ENCODE measurements around the gene JARID2.

The JARID2 gene

DNA sequence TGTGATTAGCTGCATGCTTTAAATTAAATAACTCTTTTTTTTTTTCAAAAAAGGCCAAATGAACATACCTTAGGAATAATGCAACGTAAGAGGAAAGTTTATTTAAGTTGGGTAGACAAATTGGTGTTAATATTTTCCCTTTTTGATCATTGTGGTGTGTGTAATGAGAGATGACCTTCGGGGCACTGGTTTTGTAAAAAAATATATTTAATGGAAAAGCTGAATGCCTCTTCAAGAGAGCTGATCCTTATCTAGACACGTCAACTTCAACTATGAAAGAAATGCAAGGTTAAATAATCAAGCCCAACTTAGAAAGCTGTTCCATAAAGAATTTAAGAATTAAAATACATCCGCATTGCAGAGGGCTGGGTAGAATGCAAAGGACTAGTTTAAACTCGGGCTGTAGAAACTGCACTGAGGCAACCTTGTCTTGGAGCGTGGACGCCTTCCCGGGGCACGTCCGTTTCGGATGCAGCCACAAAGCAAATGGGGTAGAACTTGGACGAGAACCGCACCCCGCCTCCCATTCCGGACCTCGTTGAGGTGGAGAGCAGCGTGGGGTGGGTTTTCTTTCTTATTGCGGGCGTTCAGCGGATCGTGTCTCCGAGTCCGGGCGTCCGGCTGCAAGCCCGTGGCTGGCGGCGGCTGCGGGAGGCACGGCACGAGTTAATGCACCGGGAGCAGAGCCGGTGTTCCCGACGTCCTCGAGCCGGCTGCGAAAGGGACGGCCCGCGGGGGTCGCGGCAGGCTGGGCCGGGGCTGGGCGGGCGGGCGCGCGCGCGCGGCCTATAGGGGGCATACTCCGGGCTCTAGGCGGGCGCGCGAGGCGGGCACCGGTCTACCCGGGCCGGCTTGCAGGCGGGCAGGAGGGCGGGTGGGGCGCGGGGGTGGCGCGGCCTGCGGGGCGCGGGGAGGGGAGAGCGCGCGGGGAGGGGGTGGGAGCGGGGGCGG lies 1.9 kb downstream of the JARID2 start:
- DNase-seq: no peak

DNA sequence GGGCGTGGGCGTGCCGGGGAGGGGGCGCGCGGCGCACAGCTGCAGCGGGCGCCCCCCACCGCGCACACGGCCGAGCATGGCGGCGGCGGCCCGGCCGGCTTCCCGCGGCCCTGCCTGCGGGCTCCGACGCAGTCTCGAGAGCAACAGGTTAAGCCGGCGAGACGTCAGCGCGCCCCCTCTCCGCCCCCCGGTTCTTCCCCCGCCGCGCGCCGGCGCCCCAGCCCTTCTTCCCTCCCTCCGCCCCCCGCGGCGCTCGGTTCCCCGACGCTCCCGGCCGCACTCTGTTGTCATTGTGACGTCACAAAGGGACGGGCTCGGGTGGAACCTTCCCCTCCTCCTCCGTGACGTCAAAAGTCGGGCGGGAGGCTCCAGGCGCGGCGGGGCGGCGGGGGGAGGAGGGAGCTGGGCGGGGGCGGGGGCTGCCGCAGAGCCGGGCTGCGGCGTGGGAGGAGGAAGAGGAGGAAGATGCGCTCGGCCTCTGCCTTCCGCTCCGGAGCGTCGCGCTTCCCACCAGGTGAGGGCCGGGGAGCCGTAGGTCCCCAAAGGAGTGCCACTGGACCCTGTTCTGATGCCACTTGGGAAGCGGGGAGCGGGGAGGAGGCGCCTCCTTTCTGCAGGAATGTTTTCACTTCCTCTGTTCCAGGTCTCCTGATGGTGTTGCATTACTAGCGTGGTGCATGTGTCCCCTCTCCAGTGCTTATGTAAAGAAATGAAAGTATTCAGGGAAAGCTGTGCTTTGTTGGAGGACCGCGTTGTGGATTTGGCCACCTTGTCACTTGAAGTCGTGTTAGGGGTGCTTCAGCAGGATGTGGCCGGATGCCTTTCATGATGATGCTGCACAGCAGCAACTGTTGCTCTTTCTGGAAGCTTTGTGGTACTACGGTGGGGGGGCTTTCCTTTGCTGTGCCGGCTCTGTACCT lies 2.8 kb downstream of the JARID2 start:
- peak; percentile 98 for DNase-seq

DNA sequence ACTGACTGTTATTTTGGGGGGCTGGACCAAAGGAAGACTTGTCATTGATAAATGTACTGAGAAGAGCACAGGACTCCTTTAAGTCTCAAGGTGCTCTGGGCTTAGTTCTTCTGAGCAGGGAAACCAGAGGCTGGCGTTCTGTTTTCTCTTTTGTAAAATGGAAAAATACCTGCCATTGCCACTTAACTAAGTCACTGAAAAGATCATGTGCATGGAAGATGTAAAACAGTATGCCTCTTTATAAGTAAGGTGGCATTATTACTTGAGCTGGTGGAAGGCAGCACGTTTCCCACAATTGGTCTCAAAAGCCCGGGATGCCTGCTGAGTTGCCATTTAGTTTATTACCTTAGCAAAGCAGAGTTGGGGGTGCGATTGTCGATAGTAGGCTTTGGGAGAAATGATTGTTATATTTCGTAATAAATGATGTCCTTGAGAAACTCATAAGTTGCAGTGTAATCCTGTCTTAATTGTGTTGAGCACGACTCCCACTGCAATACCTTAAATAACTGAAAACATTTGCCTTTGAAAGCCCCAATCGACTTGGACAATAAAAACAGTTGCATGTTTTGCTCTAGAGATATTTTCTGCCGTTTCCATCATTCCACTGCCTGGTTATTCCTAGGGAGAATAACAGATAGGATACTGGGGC lies 3.6 kb downstream of the JARID2 start:
- DNase-seq: no peak

DNA sequence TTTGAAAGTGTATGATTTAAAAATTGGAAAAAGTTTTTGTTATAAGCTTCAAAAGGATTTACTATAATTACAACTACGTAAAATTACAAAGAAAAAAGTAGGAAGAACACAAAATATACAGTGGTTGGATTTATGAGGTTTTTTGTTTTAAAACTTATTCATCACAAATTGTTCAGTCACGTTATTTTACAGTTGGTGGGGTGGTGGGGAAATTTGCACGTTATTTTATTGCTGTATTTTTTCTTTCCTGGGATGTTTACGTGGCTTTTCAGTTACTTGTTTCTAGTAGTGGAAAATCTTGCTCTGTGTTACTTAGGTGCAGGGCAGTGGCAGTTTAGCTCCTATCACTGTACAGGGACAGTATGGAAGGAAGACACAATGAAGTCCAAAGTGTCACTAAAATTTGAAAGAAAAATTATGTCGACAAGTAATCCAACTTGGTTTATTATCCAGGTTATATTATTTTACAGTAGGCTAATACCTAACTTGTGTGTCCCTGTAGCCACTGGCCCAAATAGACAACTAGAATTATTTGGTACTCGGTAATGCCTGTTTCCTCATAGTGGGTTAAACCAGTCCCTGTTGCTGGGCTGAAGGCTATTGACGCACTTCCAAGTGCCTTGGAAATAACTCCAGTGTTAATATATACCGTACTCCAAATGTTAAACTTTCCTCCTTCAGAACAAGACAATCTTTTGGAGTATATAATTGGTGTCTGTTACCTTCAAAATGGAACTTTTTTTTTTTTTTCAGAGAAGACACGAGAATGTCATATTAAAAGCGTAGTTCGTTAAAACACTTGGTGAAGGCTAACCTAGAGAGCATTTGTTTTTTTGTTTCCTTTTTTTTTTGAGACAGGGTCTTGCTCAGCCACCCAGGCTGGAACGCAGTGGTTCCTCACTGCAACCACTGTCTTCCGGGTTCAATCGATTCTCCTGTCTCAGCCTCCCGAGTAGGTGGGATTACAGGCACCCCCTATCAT lies 4.6 kb downstream of the JARID2 start:
- DNase-seq: no peak

DNA sequence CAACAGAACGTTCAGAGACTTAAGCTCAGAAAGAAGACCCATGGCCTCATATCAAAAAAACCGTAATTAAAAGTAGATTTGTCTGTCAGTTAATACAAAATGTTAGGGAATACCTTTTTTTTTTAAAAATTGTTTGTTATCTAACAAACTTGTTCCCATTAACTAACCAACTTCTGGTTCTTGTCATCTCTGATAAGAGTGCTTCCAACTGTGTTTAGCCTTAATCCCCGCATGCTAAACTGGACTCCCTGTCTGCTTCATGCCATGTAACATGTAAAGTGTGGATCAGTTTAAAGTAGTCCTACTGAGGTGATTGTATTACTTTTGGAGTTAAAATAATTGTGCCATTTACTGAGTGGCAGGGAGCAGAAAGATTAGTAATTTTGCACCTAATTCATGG lies 6.3 kb downstream of the JARID2 start:
- DNase-seq: no peak

DNA sequence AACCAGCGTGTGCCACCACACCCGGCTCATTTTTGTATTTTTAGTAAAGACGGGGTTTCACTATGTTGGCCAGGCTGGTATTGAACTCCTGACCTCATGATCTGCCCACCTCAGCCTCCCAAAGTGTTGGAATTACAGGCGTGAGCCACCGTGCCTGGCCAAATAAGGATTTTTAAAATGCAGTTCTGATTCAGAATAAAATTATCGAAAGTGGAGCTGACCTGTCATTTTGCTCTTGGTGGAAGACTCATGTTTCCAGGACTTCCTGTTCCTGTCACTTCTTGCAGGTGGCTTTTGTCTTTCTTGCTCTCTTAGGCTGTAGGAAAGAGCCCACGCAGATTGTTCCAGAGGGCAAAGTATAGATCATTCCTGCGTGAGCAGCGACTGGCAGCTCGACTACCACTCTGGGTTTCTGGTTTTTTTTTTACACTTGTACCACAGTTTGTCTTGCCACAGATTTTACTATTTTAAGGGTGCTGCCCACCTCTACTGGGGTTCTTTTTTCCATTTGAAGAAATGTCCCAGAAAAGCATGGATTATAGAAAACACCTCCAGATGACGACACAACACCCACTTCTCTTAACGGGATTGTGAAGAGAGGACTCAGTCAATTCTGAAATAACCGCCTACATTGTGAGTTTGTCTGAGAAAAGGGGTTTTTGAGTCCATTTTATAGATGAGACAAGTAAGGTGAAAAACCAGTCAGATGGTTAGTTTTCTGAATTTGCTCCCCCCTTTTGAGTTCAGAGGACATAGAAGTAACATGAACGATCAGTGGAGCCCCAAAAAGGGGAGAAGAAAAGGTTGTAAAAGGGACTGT lies 7.5 kb downstream of the JARID2 start:
- no peak for DNase-seq

DNA sequence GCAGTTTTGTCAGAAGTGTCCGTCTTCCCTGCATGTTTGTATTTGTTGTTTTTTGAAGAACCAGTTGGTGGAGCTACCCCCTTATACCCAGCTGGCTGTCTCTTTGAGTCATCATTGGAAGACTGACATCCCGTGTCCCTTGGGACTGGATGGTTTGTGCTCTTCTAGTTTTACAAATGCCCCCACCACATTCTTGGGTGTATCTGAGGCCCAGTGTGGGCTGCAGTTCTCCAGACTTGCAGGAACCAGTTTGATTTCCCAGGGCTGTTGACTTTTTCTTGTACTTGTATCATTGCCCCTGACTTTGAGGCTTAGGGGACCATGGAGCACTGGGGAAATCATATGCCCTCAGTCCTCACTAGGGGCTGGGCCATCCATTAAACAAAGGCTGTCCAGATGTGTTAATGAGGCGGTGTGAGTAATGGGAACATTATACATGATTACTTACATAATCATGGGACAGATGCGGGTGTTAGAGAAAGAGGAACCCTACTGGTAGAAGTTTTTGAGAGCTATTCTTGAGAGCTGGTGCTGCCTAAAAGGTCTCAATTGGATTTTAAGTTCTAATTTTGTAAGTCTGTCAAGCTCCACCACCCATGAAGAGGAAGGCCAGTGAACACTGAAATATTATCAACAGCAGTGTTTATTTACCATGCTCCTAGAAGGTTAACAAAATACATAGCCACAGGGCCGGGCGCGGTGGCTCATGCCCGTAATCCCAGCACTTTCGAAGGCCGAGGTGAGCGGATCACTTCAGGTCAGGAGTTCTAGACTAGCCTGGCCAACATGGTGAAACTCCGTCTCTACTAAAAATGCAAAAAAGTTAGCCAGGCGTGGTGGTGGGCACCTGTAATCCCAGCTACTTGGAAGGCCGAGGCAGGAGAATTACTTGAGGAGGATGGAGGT lies 8.5 kb downstream of the JARID2 start:
- no peak for DNase-seq

DNA sequence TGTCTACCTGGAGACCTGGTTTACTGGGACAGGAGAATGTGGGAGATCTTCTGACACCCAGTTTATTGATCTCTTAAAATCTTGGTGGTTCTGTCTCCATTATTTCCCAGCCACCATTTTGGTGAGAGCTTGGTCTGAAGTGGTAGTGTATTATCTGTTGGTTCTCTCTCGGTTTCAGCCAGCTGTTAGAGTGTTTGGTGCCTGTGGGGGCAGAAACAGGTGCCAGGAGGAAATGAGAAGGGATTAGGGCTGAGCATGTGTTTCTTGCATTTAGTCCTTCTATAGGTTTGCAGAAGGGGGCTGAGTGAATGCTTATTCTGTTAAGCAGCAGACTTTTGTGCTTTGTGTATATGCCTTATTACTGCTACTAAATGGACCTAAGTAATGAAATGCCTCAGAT lies 9.6 kb downstream of the JARID2 start:
- DNase-seq: no peak

DNA sequence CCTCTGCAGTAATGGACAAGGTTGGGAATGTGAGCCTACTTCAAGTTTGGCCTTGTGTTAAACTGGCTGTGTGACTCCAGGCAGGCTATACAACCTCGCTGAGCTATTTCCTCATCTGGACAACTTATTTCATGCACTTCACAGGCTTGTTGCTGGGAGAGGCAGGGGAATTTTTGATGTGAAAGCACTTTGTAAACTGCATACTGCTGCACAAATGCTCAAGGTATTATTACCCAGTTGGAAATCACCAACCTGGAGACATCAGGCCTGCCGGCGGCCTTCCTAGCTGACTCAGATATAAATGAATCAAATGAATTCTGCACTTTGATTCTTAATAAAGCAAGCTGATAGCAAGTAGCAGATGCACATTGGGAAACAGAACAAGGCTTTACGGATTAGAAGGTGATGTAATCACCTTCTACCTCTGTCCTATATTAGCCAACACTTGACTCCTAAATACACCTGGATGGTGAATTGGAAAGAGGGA lies 10.1 kb downstream of the JARID2 start:
- DNase-seq: no peak

DNA sequence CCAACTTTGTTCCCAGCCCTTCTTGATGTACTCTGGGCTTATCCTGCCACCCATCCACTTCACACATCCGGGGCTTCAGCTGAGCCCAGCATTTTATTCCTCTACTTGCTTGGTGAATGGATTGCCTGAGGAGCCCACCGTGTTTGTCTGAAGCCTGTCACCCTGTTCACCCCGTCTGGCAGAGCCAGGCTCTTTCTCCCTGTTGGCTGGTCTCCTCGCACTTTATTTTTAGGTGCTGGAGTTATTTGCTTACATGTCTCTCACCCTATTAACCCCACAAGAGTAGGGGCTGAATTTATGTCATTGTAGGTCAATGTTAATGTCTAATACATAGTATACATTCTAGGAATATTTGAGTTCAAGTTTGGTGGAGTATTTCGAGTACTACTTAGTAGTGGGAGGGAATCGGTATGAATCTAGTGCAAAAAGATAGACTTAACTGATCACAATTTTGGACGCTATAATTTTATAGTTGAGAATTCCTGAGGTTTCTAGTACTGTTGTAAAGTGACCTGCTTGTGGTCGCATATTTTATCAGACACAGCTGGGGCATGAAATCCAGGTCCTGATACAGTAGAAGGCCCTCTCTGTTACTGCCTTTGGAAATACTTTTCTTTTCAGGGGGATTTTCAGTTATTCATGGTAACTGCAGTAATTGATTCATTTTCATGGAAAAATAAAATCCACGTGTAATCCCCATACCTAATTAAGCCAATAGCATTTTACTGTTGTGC lies 10.8 kb downstream of the JARID2 start:
- DNase-seq: no peak

DNA sequence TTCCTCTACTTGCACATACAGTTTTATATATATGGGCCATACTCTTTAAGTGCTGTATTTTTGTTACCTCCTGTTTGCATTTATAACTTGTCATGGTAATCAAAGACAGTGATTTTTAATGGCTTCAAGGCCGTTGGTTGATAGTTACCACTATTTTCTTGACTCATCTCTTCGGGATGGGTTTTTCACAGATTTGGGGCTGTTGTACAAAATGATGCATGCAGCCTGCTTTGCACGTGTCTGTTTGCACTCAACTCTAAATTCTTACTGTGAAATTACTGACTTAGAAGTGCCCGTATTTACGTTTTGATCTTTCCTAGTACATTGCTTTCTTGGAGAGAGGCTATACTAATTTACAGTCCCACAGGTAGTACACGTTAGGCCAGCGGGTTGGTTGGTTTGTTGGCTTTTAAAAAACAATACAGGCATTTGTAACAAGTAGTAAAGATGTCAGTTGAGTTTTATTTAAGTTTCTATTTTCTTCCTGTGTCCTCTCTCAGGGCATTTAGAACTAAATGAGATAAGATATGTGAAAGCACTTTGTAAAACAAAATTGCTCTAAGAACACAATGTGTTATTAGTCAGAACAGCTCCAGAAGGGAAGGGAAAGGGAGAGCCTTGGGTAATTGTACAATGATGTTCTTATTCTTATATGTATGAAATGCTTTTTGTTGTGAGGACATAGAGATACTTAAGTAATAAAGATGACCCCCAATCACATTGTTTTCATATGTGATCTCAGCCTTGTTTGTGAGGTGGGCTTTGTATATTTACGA lies 11.7 kb downstream of the JARID2 start:
- no peak for DNase-seq

DNA sequence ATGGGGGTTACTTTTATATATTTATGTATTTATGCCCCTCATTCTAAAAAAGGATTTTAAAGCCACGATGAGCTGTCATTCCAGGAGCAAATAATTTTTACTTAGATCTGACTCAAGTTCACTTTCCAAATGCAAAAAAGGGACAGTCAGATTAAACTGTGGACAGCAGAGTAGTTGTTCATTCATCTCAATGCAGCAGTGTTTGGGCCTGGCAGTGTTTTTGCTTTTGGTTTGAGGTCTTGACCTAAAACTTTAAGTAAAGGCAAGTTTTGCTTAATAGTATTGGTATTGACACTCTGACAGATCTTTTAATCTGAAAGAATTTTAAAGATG lies 13.9 kb downstream of the JARID2 start:
- DNase-seq: no peak

DNA sequence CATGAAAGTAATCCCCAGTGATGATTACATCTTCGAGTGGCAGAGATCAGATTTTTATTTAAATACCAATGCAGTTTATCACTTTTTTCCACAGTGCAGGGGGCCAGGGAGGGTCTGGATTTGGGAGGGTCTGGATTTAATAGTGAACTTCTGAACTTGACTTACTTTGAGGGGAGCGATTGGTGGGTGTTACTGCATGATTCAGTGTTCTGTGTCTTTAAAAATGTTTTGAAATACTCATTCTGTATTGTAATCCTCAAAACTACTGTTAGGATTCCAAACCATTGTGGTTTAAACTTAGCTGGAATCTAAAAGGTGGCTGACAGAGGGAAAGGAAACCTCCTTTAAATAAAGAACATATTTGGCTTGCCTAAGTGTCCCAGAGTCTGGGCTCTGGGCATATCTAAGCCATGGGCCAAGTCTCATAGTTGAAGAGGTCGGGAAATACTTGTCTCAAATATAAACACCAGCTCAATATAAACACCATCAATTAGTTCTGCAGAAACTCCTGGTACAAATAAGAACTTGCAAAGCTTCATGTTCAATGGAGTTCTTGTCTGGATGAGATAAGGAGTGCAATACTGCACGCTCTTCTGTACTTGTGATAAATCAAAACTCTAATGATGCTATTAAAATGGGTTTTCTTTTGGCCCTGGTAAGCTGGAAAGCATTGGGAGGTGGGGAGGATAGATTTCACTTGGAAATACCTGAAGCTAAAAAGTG lies 14.4 kb downstream of the JARID2 start:
- no peak for DNase-seq

DNA sequence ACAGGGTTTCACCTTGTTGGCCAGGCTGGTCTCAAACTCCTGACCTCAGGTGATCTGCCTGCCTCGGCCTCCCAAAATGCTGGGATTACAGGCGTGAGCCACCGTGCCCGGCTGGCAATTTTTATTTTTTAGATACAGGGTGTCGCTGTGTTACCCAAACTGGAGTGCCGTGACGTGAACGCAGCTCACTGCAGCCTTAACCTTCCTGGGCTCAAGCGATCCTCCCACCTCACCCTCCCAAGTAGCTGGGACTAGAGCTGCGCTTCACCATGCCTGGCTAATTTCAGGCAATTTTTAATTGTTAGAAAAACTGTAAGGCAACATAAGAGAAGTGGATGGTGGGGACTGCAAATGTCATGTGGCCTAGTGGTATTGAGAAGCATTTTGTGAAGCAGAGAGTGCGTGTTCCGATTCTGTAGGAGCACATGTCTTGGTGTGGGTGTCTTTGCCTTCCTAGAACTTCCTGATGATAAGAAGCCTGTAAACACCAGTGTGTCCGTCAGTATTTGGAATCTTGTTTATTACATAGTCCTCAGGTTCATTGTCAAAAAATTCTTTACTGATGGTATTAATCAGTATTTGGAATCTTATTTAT lies 18.0 kb downstream of the JARID2 start:
- DNase-seq: no peak

DNA sequence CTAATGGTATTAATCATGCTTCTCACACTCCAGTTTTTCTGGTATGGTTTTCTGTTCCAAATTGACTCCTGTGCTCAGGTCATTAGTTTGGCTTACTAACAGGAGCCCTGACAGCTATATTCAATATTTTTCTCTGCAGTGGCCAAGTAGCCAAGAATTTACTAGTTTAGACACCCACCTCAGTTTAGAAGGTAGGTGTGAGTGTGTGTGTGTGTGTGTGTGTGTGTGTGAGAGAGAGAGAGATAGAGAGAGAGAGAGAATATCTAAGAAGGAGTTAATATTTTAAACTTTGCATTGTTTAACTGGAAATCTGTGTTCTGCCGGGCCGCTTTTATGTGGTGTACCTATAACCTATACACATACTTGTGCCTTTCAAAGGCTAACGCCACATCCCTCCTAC lies 18.5 kb downstream of the JARID2 start:
- DNase-seq: no peak

DNA sequence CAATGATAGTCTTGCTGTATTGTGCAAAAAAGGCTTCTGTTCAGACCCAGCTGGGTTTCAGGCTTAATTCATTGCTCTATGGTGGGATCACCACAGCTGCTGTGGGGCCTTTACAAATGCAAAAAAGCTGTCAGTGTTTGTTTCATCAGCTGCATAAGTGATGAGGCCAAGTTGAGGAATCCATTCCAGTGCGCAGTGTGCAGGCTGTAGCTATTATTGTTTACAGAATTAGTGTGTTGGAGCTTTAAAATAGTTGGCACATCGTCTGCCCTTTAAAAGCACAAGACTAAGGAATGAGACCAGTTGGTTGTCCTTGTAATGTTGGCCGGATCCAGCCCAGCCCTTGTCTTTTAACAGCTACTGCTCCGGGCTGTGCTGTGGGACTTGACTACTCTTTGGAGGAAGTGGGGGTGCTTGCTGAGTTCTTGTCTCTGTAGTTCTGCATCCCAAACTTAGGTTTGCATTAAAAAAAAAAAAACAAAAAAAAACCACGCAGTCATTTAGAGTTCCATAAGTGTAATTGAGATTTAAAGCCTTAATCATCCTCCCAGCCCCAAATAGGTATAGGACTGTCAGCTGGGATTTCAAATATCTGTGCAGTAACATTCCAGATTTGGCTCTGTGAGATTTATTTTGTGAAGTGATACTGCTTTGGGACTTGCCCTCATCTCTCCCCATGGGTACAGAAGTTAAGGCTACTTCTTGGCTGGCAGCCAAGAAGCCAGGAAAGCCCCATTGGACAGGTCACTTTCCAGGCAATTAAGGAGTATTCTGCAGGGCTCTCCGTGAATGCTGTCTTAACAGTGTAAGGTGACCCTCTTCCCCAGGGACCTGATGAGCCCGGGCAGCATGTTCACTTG lies 19.3 kb downstream of the JARID2 start:
- no peak for DNase-seq

Data from CD4-positive, alpha-beta T cell treated with Interleukin-4 for 4 hours (primary cell).